GM21526 (cell line): ENCODE results near the gene LTA.
"Not testable (repeated sequence)": the region's sequence is repeated elsewhere in the genome, so short reads cannot be mapped to it uniquely, and the experiment has no call there.

Source experiments
- ATAC-seq: cut with Tn5 transposase; IDR thresholded peaks from one replicate; pipeline ENCODE4 v1.9.1; 2021; ENCODE audit warnings: moderate library complexity; ENCODE audit not compliant: unreplicated experiment, low FRiP score

LTA gene

GRCh38 chr6:31541658-31542521, 30.2 kb upstream of the LTA start, which contains the start of gene DDX39B:
DDX39B (minus strand) TSS chr6:31542003; CDS start chr6:31540532, 1,471 bp downstream.
- ATAC-seq, result peak; percentile 43

GRCh38 chr6:31543639-31544038, 28.4 kb upstream of the LTA start:
- ATAC-seq, result no peak

- no peak for ATAC-seq
These were observed 27.4 kb upstream of the LTA start for GRCh38 chr6:31544676-31545075.

GRCh38 chr6:31545291-31545690, 26.8 kb upstream of the LTA start:
- no peak for ATAC-seq

GRCh38 chr6:31546339-31546957, 25.6 kb upstream of the LTA start, which contains the start of gene ATP6V1G2:
ATP6V1G2 (minus strand) TSS chr6:31546608; CDS start chr6:31546559, 49 bp downstream.
- no peak for ATAC-seq

GRCh38 chr6:31546958-31547726, 24.9 kb upstream of the LTA start, which contains the start of gene NFKBIL1:
NFKBIL1 (plus strand) TSS chr6:31547608; CDS start chr6:31547695, 87 bp downstream.
- peak; percentile 49 for ATAC-seq

GRCh38 chr6:31547727-31548543, 24.2 kb upstream of the LTA start:
- ATAC-seq, result no peak

GRCh38 chr6:31548544-31548873, 23.6 kb upstream of the LTA start:
- no peak for ATAC-seq

- not testable (repeated sequence) for ATAC-seq
These were observed 20.7 kb upstream of the LTA start for GRCh38 chr6:31551371-31551770.

GRCh38 chr6:31556307-31556706, 15.8 kb upstream of the LTA start:
- no peak for ATAC-seq

- ATAC-seq, result no peak
These were observed 14.4 kb upstream of the LTA start for GRCh38 chr6:31557443-31558317.

- no peak for ATAC-seq
These were observed 13.8 kb upstream of the LTA start for GRCh38 chr6:31558318-31558625.

GRCh38 chr6:31558631-31559500, 13.2 kb upstream of the LTA start:
- ATAC-seq, result no peak

GRCh38 chr6:31559606-31559957, 12.5 kb upstream of the LTA start:
- no peak for ATAC-seq

- ATAC-seq, result peak; percentile 45
These were observed 12.0 kb upstream of the LTA start for GRCh38 chr6:31559958-31560696.

- ATAC-seq, result no peak
These were observed 11.4 kb upstream of the LTA start for GRCh38 chr6:31560697-31561058.

- ATAC-seq, result no peak
These were observed 4.3 kb upstream of the LTA start for GRCh38 chr6:31567531-31568370.
